GM15510 (cell line): ENCODE data around the gene PZP.

Experiments used
- POLR2A ChIP-seq: IDR thresholded peaks from 3 replicates; pipeline ENCODE4 v1.6.1; 2011; ENCODE audit warnings: borderline replicate concordance; ENCODE audit not compliant: insufficient read length; ENCODE audit errors: extremely low read depth

Gene PZP

GRCh38 chr12:9208229-9208628 is at the start of gene PZP:
TSS of gene PZP (minus strand) at chr12:9208395. CDS start at chr12:9208341, 54 bp downstream.
- no peak for TF ChIP-seq POLR2A

- TF ChIP-seq POLR2A: no peak
Observed at GRCh38 chr12:9256758-9257405, 48.7 kb upstream of the PZP start.

- no peak for TF ChIP-seq POLR2A
Observed at GRCh38 chr12:9256341-9256740, 48.1 kb upstream of the PZP start.

- TF ChIP-seq POLR2A: no peak
Observed at GRCh38 chr12:9255837-9256236, 47.6 kb upstream of the PZP start.

DNA sequence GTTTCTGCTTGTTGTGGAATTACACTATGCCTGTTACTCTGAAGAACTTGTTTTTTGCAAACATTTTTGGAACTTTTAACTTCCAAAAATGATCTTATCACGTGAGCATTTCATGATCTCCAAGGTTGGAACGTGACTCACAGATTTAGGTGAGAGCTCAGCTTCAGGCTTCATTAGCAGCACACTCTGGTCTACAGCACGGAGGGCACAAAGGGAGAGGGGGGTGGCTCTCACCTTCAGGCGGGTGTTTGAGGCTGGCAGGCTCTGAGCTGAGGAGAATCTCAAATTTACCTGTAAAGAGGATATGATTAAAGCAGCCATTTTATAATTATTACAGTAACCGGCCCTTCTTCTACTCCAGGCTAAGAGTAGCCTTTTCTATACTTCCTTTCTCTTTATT is 45.3 kb upstream of the PZP start:
- no peak for TF ChIP-seq POLR2A

DNA sequence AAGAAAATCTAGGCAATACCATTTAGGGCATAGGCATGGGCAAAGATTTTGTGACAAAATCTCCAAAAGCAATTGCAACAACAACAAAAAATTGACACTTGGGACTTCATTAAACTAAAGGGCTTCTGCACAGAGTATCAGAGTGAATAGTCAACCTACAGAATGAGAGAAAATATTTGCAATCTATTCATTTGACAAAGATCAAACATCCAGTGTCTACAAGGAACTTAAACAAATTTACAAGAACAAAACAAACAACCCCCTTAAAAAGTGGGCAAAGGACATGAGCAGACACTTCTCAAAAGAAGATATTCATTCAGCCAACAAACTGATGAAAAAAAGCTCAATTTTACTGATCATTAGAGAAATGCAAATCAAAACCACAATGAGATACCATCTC is 44.1 kb upstream of the PZP start:
- TF ChIP-seq POLR2A: no peak

DNA sequence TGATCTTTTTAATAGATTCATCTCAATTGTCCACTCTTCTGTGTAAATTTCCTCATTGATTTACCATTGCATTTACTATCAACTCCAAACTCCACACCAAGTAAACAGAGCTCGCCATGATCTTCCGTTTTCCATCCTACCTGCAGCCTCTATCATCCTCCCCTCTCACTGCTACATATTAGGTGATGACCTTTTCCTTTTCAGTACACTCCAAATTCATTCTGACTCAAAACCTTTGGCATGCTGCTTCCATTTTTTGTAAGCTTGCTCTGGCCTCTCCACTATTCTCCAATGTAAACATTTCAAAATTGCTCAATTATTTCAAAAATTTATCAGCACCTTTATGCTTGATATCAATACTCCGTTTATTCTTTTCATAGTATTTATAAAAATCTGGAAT is 40.2 kb upstream of the PZP start:
- no peak for TF ChIP-seq POLR2A

DNA sequence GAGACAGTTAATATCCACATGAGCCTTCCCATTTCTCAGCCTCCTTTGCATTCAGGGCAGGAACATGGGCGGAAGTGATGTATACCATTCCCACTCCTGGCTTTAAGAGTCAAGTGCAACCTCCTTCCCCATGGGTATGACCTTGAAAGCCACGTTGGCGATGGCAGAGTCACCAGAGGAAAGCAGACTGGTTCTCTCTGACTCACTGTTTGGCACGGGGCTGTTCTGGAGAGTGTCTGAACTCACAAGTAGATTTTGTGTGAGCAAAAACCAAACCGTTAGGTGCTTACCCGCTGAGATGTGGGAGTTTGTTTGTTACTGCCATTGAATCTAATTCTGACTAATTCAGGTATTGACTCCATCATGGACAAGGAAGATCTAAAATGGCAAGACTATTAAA is 36.7 kb upstream of the PZP start:
- TF ChIP-seq POLR2A: no peak

- TF ChIP-seq POLR2A: no peak
Observed at GRCh38 chr12:9243999-9244649, 35.9 kb upstream of the PZP start.

DNA sequence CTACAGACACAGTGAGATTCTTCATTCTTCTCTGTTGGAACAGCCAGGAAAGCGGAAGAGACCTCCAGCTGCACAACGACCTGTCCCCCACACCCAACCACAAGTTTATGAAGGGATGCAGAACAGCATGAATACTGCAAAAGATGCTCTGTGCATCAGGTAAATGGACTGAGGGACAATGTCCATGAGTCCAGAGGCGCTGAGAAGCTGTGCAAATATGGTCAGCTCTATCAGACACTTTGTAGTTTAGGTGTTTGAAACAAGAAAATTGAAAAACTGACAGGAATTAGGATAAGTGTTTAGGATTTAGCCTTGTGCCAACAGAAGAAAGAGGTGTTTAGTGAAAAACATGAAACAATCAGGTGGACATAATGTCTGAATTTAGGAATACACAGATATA is 33.1 kb upstream of the PZP start:
- no peak for TF ChIP-seq POLR2A

GRCh38 chr12:9240776-9241175 is 32.6 kb upstream of the PZP start:
- TF ChIP-seq POLR2A: no peak

DNA sequence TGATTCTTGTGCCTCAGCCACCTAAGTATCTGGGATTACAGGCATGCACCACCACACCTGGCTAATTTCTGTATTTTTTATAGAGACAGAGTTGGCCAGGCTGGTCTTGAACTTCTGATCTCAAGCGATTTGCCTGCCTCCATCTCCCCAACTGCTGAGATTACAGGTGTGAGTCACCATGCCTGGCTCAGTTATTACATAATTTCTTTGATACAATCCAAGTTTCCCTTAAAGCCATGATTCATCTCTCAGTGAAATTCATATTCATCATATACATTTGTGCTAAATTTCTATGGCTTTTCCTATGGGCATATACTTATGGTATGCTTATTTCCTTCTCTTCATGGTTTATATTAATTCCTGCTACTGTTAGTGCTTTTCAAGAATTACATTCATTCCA is 29.1 kb upstream of the PZP start:
- no peak for TF ChIP-seq POLR2A

GRCh38 chr12:9235519-9235918 is 27.3 kb upstream of the PZP start:
- no peak for TF ChIP-seq POLR2A

DNA sequence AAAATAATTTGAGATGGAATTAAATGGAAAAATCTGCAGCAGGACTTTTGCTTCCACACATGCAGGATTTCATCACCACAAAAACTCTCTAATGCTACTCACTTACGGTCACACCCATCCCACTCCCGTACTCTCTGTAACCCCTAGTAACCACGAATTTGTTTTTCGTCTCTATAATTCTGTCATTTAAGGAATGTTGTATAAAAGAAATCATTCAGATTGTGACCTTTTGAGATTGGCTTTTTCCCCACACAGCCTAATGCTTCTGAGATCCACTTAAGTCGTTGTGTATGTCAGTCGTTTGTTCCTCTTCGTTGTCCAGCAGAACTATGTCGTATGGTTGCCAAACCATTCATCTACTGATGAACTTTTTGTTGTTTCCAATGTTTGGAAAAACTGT is 19.8 kb upstream of the PZP start:
- no peak for TF ChIP-seq POLR2A

DNA sequence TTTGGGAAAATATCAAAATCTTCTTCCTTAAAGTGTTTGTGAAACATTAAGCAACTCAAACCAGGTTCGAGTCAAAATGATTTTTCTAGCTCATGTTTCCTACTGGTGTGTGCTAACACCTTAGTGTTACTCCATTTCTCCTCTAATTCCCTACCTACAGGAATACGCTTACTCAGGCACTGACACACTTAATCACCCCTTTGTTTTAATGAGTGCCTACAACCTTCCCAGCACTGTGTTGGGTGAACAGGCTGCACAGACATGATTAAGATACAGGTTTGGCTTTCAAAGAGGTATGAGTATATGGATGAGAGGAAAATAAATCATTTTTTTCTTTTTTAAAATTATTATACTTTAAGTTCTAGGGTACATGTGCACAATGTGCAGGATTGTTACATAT is 15.6 kb upstream of the PZP start:
- no peak for TF ChIP-seq POLR2A

DNA sequence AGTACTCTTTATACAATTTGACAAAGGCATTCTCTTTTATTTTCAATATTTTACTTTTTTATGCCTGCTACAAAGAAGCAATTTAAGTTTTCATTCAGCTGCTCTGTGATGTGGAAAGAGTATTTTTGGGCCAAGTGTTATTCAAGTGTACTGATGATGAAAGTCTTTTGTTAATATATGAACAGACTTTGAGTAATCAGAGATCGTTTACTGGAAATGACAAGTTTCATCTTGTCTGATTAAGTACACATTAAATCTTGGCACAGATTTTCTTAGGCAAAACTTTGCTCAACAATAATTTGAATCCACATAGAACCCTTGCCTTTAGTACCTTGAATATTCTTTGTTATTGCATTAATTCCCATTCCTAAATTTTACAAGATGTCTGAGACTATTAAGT is 13.3 kb upstream of the PZP start:
- no peak for TF ChIP-seq POLR2A
